HCT116 (cell line): ENCODE measurements around the gene GSTO2. TPM values are rescaled to one million over a fixed set of nuclear protein-coding genes. Genes with fewer than 3 reads are reported as not detected.

ENCODE experiments used
- ATAC-seq: fragments of 200-7000 bp; cut with Tn5 transposase; 2 replicates; pipeline ENCODE4 v1.9.1; 2020; ENCODE audit warnings: mild to moderate bottlenecking, moderate library complexity
- BruUV-seq: library from RNA; stranded (reverse); fragments of 400-500 nt; replicated peaks from 2 replicates; lab custom pipeline; 2021; lab: Mats Ljungman, UMichigan
- CTCF ChIA-PET: fragments of 300-600 bp; sonication (Branson Sonifier 250); formaldehyde crosslinking; loops from one replicate; lab custom pipeline; 2021; ENCODE audit warnings: antibody characterized with exemption; lab: Charles Lee
- POLR2A ChIA-PET: fragments of 300-600, 350-600 bp; sonication (Branson Sonifier 250); formaldehyde crosslinking; loops from one replicate; lab custom pipeline; 2021; ENCODE audit warnings: antibody characterized with exemption; lab: Charles Lee
- RAD21 ChIA-PET, 2 experiments: fragments of 300-600 bp; sonication (Branson Sonifier 250); formaldehyde crosslinking; loops; one replicate each; lab custom pipeline; 2023; ENCODE audit warnings: low total read pairs in 2 of 2; ENCODE audit not compliant: uncharacterized antibody in 2 of 2, unreplicated experiment in 2 of 2, low non-redundant PET in 1 of 2; lab: Charles Lee
- DNase-seq: peaks from one replicate; pipeline ENCODE4 v3.0.0-alpha.2; 2010; ENCODE audit warnings: low read depth, low spot score
- H2AFZ ChIP-seq: fragments of 200-600 bp; shearing (Covaris generic), sonication (generic); 2 replicates; pipeline ENCODE4 v1.6.1; 2017; ENCODE audit warnings: low read depth, mixed run types, mixed read lengths, antibody characterized with exemption, low read length; ENCODE audit not compliant: poor library complexity, severe bottlenecking
- H3K27ac ChIP-seq: 2 replicates; pipeline ENCODE4 v1.5.1; 2012; ENCODE audit warnings: low read depth, low read length
- H3K27me3 ChIP-seq: fragments of 200-600 bp; sonication (generic); 2 replicates; pipeline ENCODE4 v1.6.1; 2016; ENCODE audit warnings: mixed run types, low read length, mixed read lengths; ENCODE audit not compliant: insufficient read depth
- H3K36me3 ChIP-seq, 2 experiments: fragments of 200-500 bp in 1 of 2; fragments of 200-600 bp in 1 of 2; sonication (Bioruptor generic) in 1 of 2; sonication (generic) in 1 of 2; 2 replicates each; pipeline versions ENCODE4 v1.5.1 to v1.6.1; 2014 to 2016; ENCODE audit warnings: low read length in 2 of 2, inconsistent platforms in 1 of 2, mixed read lengths in 1 of 2, mixed run types in 1 of 2; ENCODE audit not compliant: insufficient read depth in 2 of 2, control insufficient read depth in 1 of 2
- H3K4me1 ChIP-seq, 2 experiments: fragments of 200-600 bp in 1 of 2; sonication (generic) in 1 of 2; 2 replicates each; pipeline versions ENCODE4 v1.5.1 to v1.6.1; 2012 to 2017; ENCODE audit warnings: low read length in 2 of 2, inconsistent platforms in 1 of 2, mild to moderate bottlenecking in 1 of 2, mixed read lengths in 1 of 2, mixed run types in 1 of 2, moderate library complexity in 1 of 2; ENCODE audit not compliant: insufficient read depth in 2 of 2, control insufficient read depth in 1 of 2
- H3K4me2 ChIP-seq: fragments of 200-600 bp; sonication (generic); 2 replicates; pipeline ENCODE4 v1.6.1; 2017; ENCODE audit warnings: mixed run types, low read length, mixed read lengths
- H3K4me3 ChIP-seq, 2 experiments: fragments of 200-600 bp in 1 of 2; sonication (generic) in 1 of 2; replicated peaks in 1 of 2; 2 replicates each; pipeline ENCODE4 v1.5.1; 2011 to 2016; ENCODE audit warnings: low read length in 2 of 2, control low read depth in 1 of 2, low read depth in 1 of 2, mild to moderate bottlenecking in 1 of 2, mixed read lengths in 1 of 2, mixed run types in 1 of 2
- H3K79me2 ChIP-seq: fragments of 200-600 bp; sonication (generic); 2 replicates; pipeline ENCODE4 v1.6.1; 2017; ENCODE audit warnings: mild to moderate bottlenecking, mixed run types, low read length, moderate library complexity, mixed read lengths; ENCODE audit not compliant: insufficient read depth
- H3K9ac ChIP-seq: fragments of 200-600 bp; sonication (generic); 2 replicates; pipeline ENCODE4 v1.6.1; 2016; ENCODE audit warnings: low read length, mixed read lengths
- H3K9me2 ChIP-seq: fragments of 200-600 bp; sonication (generic), shearing (Covaris generic); 2 replicates; pipeline ENCODE4 v1.6.1; 2017; ENCODE audit warnings: mixed run types, mild to moderate bottlenecking, moderate library complexity; ENCODE audit not compliant: insufficient read depth
- H3K9me3 ChIP-seq, 2 experiments: fragments of 200-500 bp in 1 of 2; fragments of 200-600 bp in 1 of 2; sonication (Bioruptor generic) in 1 of 2; sonication (generic) in 1 of 2; 2 replicates each; pipeline ENCODE4 v1.6.1; 2014 to 2017; ENCODE audit warnings: low read length in 2 of 2, mixed read lengths in 2 of 2, inconsistent platforms in 1 of 2, low read depth in 1 of 2, mild to moderate bottlenecking in 1 of 2, mixed run types in 1 of 2, moderate library complexity in 1 of 2; ENCODE audit not compliant: control insufficient read depth in 1 of 2, insufficient read depth in 1 of 2
- H4K20me1 ChIP-seq: fragments of 200-600 bp; sonication (generic), shearing (Covaris generic); 2 replicates; pipeline ENCODE4 v1.6.1; 2017; ENCODE audit warnings: mixed run types, mild to moderate bottlenecking, moderate library complexity; ENCODE audit not compliant: insufficient read depth
- CBX3 ChIP-seq: IDR thresholded peaks from 2 replicates; pipeline ENCODE4 v1.6.1; 2012; ENCODE audit warnings: low read depth
- CEBPB ChIP-seq: IDR thresholded peaks from 2 replicates; pipeline ENCODE4 v1.6.1; 2012; ENCODE audit warnings: low read depth
- REST ChIP-seq: IDR thresholded peaks from 2 replicates; pipeline ENCODE4 v1.6.1; 2012; ENCODE audit warnings: low read depth
- SIN3A ChIP-seq: IDR thresholded peaks from 2 replicates; pipeline ENCODE4 v1.6.1; 2012; ENCODE audit warnings: low read depth
- SP1 ChIP-seq: IDR thresholded peaks from 2 replicates; pipeline ENCODE4 v1.6.1; 2012; ENCODE audit warnings: low read depth
- SRF ChIP-seq: IDR thresholded peaks from 2 replicates; pipeline ENCODE4 v1.6.1; 2012; ENCODE audit warnings: low read depth
- TCF7L2 ChIP-seq: IDR thresholded peaks from 2 replicates; pipeline ENCODE4 v1.7.0; 2011; ENCODE audit warnings: borderline replicate concordance, inconsistent platforms; ENCODE audit not compliant: insufficient read depth, insufficient read length; ENCODE audit errors: extremely low read depth
- ZNF274 ChIP-seq: fragments of 200-500 bp; sonication (Bioruptor generic); IDR thresholded peaks from 2 replicates; pipeline ENCODE4 v1.6.1; 2014; ENCODE audit warnings: mild to moderate bottlenecking, low read depth, low read length, inconsistent platforms
- intact Hi-C: fragments of 100-400 bp; cut with micrococcal nuclease; formaldehyde crosslinking; loops from 2 replicates; pipeline ENCODE4 v1.10.0; 2022
- total RNA-seq: library from RNA; stranded (reverse); gene quantifications from one replicate; pipeline ENCODE4 v1.2.1, GENCODE V29; 2021; ENCODE audit not compliant: unreplicated experiment

GSTO2 gene
- total RNA-seq, 1 experiment from 2014 or later = 115 TPM

GRCh38 chr10:104307576-104308438, 38.8 kb downstream of the GSTO2 start:
- CTCF ChIA-PET = interaction anchor here (1.1 to 3.9 kb wide), 6 partner anchors 14 to 315 kb away, joined by 3 to 25 read pairs (median 6); partner anchors contain the start of gene CFAP58
- Histone ChIP-seq H3K9me2 (no peaks in the 10 kb centered on the region), H3K4me1 (peaks cover 0 to 5% of the 10 kb centered on the region in 2 experiments; a peak in 1 of 4 replicates), H3K4me2 (no peak overlapping the region), H3K27me3 (no peaks in the 10 kb centered on the region), H2AFZ (no peak overlapping the region), H3K27ac (no peak overlapping the region), H3K4me3 (no peak overlapping the region), H3K79me2 (no peaks in the 10 kb centered on the region; the same call in 1 of the 2 replicates), H3K9me3 (no peaks in the 10 kb centered on the region), H4K20me1 (no peaks in the 10 kb centered on the region), H3K36me3 (peaks cover 1 to 4% of the 10 kb centered on the region in 2 experiments; a peak in 2 of 4 replicates), H3K9ac (no peak overlapping the region)
- intact Hi-C loops = no loop called here
- DNase-seq = no peak
- POLR2A ChIA-PET = no interaction called here
- TF ChIP-seq CBX3 = no peak
- TF ChIP-seq SP1 = no peak
- TF ChIP-seq SRF = no peak
- TF ChIP-seq ZNF274 = no peak
- no TSS peak for BruUV-seq
- RAD21 ChIA-PET = interaction anchor here in 1 of 2 experiments (2.2 kb wide), 1 partner anchor 46 kb away, joined by 4 read pairs; the partner anchor contains the start of gene CFAP58
- no peak for ATAC-seq

GRCh38 chr10:104308439-104308903, 39.5 kb downstream of the GSTO2 start:
- Histone ChIP-seq H3K9me3 (no peaks in the 10 kb centered on the region), H3K4me3 (no peak overlapping the region), H3K27me3 (no peaks in the 10 kb centered on the region), H3K27ac (no peak overlapping the region), H2AFZ (no peak overlapping the region), H3K4me1 (peaks cover 0 to 5% of the 10 kb centered on the region in 2 experiments; a peak in 1 of 4 replicates), H3K4me2 (no peak overlapping the region), H3K9ac (no peak overlapping the region), H3K79me2 (no peaks in the 10 kb centered on the region; the same call in 1 of the 2 replicates), H3K36me3 (peaks cover 5 to 10% of the 10 kb centered on the region in 2 experiments; a peak in 2 of 4 replicates), H3K9me2 (no peaks in the 10 kb centered on the region), H4K20me1 (no peaks in the 10 kb centered on the region)
- TF ChIP-seq ZNF274 (no peak), SIN3A (no peak), CEBPB (no peak), TCF7L2 (no peak), REST (no peak), SRF (no peak), SP1 (no peak)
- CTCF ChIA-PET = interaction anchor here (1.1 to 3.9 kb wide), 3 partner anchors 13 to 43 kb away, joined by 3 to 25 read pairs (median 4); no protein-coding TSS in a partner anchor
- ATAC-seq (no peak), DNase-seq (no peak)
- intact Hi-C loops = no loop called here
- BruUV-seq = no TSS peak
- RAD21 ChIA-PET = no interaction called here
- POLR2A ChIA-PET = no interaction called here
